Gastrocnemius medialis (tissue), 4 donors: ENCODE measurements around the gene RAB6D.
"Not testable (repeated sequence)": the region's sequence is repeated elsewhere in the genome, so short reads cannot be mapped to it uniquely, and the experiment has no call there.

Source experiments
- POLR2A ChIP-seq, 2 donors: fragments of 450-650 bp; IDR thresholded peaks; one replicate each; pipeline ENCODE4 v1.6.1; 2017; ENCODE audit warnings: antibody characterized with exemption in 2 of 2, mild to moderate bottlenecking in 2 of 2, moderate library complexity in 2 of 2
- TF ChIP-seq, protein P1 (sequence below), 5 experiments: fragments of 450-650 bp in 3 of 5; fragments of 200-600 bp in 2 of 5; sonication (generic) in 2 of 5; IDR thresholded peaks in 4 of 5; conservative IDR thresholded peaks in 1 of 5; 1 replicate in 4 of 5; 2 replicates in 1 of 5; pipeline ENCODE4 v1.5.1; 2016 to 2019; ENCODE audit warnings: antibody characterized with exemption in 5 of 5, mild to moderate bottlenecking in 3 of 5, moderate library complexity in 3 of 5

DNA sequence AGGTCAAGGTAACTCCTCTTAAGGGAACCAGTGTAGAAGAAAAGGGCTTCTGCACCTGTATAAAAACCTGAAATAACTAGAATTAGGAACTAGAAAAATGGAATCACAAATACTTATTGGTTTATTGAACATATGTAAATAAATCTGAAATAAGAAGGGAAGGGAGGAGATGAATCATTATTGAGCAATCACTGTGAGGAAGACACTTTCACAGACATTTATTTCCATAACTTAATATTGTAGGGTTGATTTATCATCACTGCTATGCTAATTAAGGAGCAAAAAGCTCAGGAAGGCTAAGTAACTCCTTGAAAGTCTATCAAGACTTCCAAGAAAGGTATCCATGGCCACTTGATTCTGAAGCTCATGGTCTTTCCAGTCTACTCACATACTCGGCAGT, 24.7 kb downstream of the RAB6D start:
- TF ChIP-seq, protein P1, sequence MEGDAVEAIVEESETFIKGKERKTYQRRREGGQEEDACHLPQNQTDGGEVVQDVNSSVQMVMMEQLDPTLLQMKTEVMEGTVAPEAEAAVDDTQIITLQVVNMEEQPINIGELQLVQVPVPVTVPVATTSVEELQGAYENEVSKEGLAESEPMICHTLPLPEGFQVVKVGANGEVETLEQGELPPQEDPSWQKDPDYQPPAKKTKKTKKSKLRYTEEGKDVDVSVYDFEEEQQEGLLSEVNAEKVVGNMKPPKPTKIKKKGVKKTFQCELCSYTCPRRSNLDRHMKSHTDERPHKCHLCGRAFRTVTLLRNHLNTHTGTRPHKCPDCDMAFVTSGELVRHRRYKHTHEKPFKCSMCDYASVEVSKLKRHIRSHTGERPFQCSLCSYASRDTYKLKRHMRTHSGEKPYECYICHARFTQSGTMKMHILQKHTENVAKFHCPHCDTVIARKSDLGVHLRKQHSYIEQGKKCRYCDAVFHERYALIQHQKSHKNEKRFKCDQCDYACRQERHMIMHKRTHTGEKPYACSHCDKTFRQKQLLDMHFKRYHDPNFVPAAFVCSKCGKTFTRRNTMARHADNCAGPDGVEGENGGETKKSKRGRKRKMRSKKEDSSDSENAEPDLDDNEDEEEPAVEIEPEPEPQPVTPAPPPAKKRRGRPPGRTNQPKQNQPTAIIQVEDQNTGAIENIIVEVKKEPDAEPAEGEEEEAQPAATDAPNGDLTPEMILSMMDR (IDR thresholded peaks at IDR 0.05 in 4 of 5, conservative IDR thresholded peaks at IDR 0.05 in 1 of 5), result not testable (repeated sequence)
- not testable (repeated sequence) for TF ChIP-seq POLR2A (IDR thresholded peaks at IDR 0.05)
